C1 segment of cervical spinal cord (tissue), 14 donors: Measurements from ENCODE around the gene OPTN.
"Not testable (repeated sequence)": the region's sequence is repeated elsewhere in the genome, so short reads cannot be mapped to it uniquely, and the experiment has no call there.

ENCODE experiments used
- DNase-seq, 14 donors: peaks; one replicate each; lab custom pipeline; 2025; lab: John Stamatoyannopoulos, UW

OPTN gene

GRCh38 chr10:13089345-13089744, 10.6 kb upstream of the OPTN start:
- no peak for DNase-seq

GRCh38 chr10:13090289-13090688, 9.7 kb upstream of the OPTN start:
- DNase-seq, result no peak

GRCh38 chr10:13091801-13092200, 8.2 kb upstream of the OPTN start:
- DNase-seq, result no peak

- no peak for DNase-seq
These were observed 7.5 kb upstream of the OPTN start for GRCh38 chr10:13092291-13093102.

- not testable (repeated sequence) for DNase-seq
These were observed 5.9 kb upstream of the OPTN start for GRCh38 chr10:13094082-13094481.

- DNase-seq, result no peak
These were observed 4.9 kb upstream of the OPTN start for GRCh38 chr10:13095094-13095493.

GRCh38 chr10:13095929-13096328, 4.0 kb upstream of the OPTN start:
- no peak for DNase-seq

GRCh38 chr10:13099144-13099665, 758 bp upstream of the OPTN start:
- DNase-seq, result peak in 11 of 14 donors; percentile 41 to 87 (median 61)

GRCh38 chr10:13100349-13101294, 659 bp downstream of the OPTN start:
- peak in 9 of 14 donors; percentile 38 to 63 (median 53) for DNase-seq

- DNase-seq, result peak in 2 of 14 donors; percentile 12 to 18
These were observed 2.2 kb downstream of the OPTN start for GRCh38 chr10:13102002-13102794.

GRCh38 chr10:13103554-13103953, 3.6 kb downstream of the OPTN start:
- DNase-seq, result no peak

- no peak for DNase-seq
These were observed 4.7 kb downstream of the OPTN start for GRCh38 chr10:13104697-13105096.

- DNase-seq, result no peak
These were observed 5.2 kb downstream of the OPTN start for GRCh38 chr10:13105184-13105583.

- DNase-seq, result no peak
These were observed 6.6 kb downstream of the OPTN start for GRCh38 chr10:13106387-13107045.

- no peak for DNase-seq
These were observed 10.9 kb downstream of the OPTN start for GRCh38 chr10:13110908-13111307.

- DNase-seq, result no peak
These were observed 13.6 kb downstream of the OPTN start for GRCh38 chr10:13113544-13113943.

GRCh38 chr10:13115832-13116803, 16.2 kb downstream of the OPTN start:
- DNase-seq, result no peak

GRCh38 chr10:13117841-13118783, 18.1 kb downstream of the OPTN start:
- no peak for DNase-seq
